Activated CD4-positive, alpha-beta memory T cell treated with anti-CD3 and anti-CD28 coated beads, Interleukin-2, amount 10 ng/mL, durations not matched to agents 7 days and 5 days (primary cell): ENCODE measurements around the gene CPA5. TPM values are rescaled to one million over a fixed set of nuclear protein-coding genes. Genes with fewer than 3 reads are reported as not detected.

Experiments
- CTCF ChIA-PET: fragments of 350-600 bp; sonication (Branson Sonifier 250); formaldehyde crosslinking; loops from one replicate; lab custom pipeline; 2021; ENCODE audit warnings: antibody characterized with exemption, inconsistent platforms; lab: Charles Lee
- POLR2A ChIA-PET: fragments of 350-600 bp; sonication (Branson Sonifier 250); formaldehyde crosslinking; loops from one replicate; lab custom pipeline; 2021; ENCODE audit warnings: antibody characterized with exemption; lab: Charles Lee
- DNase-seq: peaks from one replicate; pipeline ENCODE4 v3.0.0-alpha.2; 2020
- H3K27ac Mint-ChIP-seq: one replicate; pipeline ENCODE4 v1.8.0; 2021; ENCODE audit warnings: mild to moderate bottlenecking, mixed read lengths
- H3K27me3 Mint-ChIP-seq: one replicate; pipeline ENCODE4 v1.8.0; 2021; ENCODE audit warnings: mixed read lengths
- H3K36me3 Mint-ChIP-seq: one replicate; pipeline ENCODE4 v1.8.0; 2021; ENCODE audit warnings: low read depth, mixed read lengths
- H3K4me1 Mint-ChIP-seq: one replicate; pipeline ENCODE4 v1.8.0; 2021; ENCODE audit warnings: mixed read lengths
- H3K4me3 Mint-ChIP-seq: one replicate; pipeline ENCODE4 v1.8.0; 2021; ENCODE audit warnings: mild to moderate bottlenecking, mixed read lengths
- H3K9me3 Mint-ChIP-seq: one replicate; pipeline ENCODE4 v1.8.0; 2021; ENCODE audit warnings: mixed read lengths
- total RNA-seq, 2 experiments: library from RNA; stranded (reverse); gene quantifications; one replicate each; pipeline ENCODE4 v1.2.3, GENCODE V29; 2021

CPA5 gene
- total RNA-seq, 2 experiments from 2014 or later: not detected

DNA sequence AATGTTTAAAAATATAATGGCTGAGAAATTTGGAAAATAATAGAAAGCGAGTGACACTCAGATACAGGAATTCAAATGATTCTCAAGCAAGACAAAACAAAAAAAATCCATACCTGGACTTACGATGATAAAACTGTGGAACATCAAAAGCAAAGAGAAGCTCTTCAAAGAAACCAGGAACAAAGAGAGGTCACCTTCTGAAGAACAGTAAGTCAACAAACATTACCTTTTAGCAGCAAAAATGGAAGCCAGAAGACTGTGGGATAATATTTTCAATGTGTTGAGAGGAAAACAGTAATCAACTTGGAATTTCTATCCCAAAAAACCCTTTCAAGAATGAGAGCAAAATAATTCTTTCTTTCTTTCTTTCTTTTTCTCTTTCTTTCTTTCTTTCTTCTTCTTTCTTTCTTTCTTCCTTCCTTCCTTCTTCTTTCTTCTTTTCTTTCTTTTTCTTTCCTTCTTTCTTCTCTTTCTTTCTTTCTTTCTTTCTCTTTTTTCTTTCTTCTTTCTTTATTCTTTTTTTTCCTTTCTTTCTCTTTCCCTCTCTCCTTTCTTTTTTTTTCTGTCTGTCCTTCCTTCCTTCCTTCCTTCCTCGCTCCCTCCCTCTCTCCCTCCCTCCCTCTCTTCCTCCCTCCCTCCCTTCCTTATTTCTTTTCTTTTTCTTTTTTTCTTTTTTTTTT is 1.8 kb upstream of the CPA5 start:
- no peak overlapping the region for H3K4me3 Mint-ChIP-seq
- POLR2A ChIA-PET: no interaction called here

DNA sequence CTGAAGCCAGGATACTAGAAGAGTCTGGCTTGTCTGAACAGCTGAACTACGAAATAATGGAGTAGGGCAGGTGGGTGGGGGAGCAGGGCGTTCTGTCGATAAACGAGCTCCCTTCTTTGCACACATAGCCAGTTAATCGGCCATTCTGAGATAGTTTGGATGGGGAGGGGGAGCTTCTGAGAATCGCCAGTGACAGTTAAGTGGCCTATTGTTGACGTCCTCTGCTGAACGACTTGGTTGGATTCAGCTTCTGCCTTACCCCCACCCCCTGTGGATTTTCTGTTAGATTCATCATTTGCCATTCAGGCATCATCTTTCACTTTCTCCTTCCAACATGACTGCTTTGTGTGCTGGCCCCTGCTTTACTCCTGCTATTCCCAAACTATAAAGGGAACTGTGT is 520 bp downstream of the CPA5 start:
- Mint-ChIP-seq H3K9me3 (no peaks in the 10 kb centered on the region), H3K4me1 (peaks cover 4% of the 10 kb centered on the region), H3K36me3 (no peaks in the 10 kb centered on the region), H3K27me3 (peaks cover 1% of the 10 kb centered on the region), H3K4me3 (no peak overlapping the region), H3K27ac (no peak overlapping the region)
- DNase-seq: no peak
- CTCF ChIA-PET: interaction anchor here (1.0 kb wide), 1 partner anchor 413 kb away, joined by 3 read pairs; no protein-coding TSS in a partner anchor
- POLR2A ChIA-PET: no interaction called here

More for the DNA sequence above, 1.8 kb upstream of the CPA5 start:
- CTCF ChIA-PET: no interaction called here
- DNase-seq: no peak
- H3K27me3 Mint-ChIP-seq: peaks cover 1% of the 10 kb centered on the region
- H3K4me1 Mint-ChIP-seq: no peaks in the 10 kb centered on the region
- no peak overlapping the region for H3K27ac Mint-ChIP-seq
- H3K36me3 Mint-ChIP-seq: no peaks in the 10 kb centered on the region
- H3K9me3 Mint-ChIP-seq: no peaks in the 10 kb centered on the region

DNA sequence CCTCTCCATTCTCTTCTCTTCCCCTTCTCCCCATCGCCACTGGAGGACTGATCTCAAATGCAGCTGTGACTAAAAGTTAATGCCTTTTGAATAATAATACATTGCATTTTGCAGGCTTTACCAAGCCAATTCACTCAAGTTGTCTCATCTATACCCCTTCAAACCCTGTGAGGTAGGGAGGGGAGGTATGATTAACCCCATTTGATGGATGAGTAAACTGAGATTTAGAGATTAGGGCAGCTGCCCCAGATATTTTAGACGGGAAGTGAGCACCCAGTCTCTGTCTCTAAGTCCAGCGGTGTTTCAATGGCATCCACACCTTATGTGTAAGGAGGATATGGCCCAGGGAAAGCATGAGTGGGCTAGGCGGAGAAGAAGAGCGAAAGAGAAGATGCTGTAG is 1.1 kb downstream of the CPA5 start:
- CTCF ChIA-PET: no interaction called here
- Mint-ChIP-seq H3K9me3 (no peaks in the 10 kb centered on the region), H3K36me3 (no peaks in the 10 kb centered on the region), H3K4me3 (no peak overlapping the region), H3K4me1 (peaks cover 10% of the 10 kb centered on the region), H3K27ac (no peak overlapping the region), H3K27me3 (peaks cover 1% of the 10 kb centered on the region)
- no peak for DNase-seq
- POLR2A ChIA-PET: no interaction called here

DNA sequence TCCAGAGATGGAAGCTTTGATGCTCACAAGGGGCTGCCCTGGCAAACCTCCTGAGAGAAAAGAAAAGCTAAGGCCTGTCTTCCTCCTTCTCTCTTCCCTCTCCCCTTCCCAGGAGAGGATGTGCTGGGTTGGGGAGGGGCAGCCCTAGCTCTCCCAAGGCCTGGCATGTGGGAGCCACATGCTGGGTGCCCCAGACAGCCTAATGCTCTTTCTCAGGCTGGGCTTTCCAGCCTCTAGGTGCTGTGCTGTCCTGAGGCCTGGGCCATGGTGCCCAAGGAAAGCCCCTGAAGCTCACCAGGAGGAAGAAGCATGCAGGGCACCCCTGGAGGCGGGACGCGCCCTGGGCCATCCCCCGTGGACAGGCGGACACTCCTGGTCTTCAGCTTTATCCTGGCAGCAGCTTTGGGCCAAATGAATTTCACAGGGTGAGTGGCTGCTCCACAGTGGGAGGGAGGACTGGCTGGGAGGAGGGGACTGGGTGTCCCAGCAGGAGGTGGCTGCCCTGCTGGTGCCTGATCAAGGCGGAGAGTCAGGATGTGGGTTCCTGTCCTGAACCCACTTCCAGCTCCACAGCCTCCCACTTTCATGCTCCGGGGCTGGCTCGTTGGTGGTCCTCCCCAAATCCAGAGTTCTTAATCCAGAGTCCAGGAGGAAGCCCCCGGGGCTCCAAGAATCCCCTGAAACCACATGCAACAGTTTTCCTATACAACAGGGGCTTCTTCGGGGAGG is 1.7 kb downstream of the CPA5 start:
- POLR2A ChIA-PET: no interaction called here
- H3K27ac Mint-ChIP-seq: no peak overlapping the region

DNA sequence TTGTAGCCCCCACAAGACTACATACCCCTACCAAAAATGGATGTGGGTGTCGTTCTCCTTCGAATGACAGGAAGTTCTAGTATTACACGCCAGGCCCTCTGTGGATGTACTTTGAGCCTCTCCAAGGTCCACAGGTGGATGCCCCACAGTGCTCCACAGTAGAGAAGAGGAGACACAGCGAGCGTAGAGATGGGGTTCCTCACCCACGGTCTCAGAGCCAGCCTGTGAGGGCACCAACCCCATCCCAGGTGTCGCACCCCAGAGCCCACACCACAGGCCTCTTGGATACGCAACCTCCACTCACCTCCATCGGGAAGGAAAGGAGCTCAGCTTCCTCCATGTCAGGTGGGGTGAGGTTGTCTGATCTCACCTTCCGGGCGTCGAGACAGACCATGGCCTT is 2.3 kb downstream of the CPA5 start:
- H3K27ac Mint-ChIP-seq: no peak overlapping the region

More for the DNA sequence above, 1.7 kb downstream of the CPA5 start:
- no peaks in the 10 kb centered on the region for H3K9me3 Mint-ChIP-seq
- peaks cover 1% of the 10 kb centered on the region for H3K27me3 Mint-ChIP-seq
- DNase-seq: no peak
- peaks cover 16% of the 10 kb centered on the region for H3K4me1 Mint-ChIP-seq
- CTCF ChIA-PET: no interaction called here
- no peaks in the 10 kb centered on the region for H3K36me3 Mint-ChIP-seq
- H3K4me3 Mint-ChIP-seq: no peak overlapping the region

DNA sequence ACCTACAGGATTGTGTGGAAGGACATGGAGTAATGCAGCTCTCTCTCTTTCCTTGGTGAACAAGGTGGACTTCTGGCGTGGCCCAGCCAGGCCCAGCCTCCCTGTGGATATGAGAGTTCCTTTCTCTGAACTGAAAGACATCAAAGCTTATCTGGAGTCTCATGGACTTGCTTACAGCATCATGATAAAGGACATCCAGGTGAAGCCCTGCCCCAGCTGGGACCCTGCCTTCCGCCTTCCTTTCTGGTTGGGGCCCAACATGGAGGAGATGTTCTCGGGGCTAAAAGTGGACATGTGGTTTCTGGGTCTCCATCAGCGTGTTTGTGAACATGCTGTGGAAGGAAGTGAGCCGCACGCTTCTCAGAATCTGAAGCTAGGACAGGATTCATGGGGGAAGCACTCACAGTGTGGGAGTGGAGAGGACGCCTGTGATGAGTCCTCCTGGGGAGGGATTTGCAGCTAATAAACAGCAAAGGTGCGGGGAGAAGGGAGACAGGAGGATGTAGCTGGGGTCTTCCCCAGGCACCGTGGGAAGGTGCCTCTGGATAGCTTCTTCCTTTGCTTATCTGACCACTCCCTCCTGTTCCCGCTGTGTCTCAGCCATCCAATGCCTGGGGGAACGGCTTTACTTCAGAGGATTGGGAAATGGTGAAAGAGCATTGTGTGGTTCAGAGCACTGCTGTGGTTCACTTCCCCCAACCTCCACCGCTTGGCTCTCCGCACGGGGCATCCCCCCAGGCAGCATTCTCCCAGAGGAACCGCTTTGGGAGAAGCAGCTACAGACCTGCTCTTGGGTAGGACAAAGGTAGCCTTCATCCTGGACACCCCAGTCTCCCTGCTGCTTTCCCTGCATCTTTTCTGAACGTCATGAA is 5.5 kb downstream of the CPA5 start:
- peaks cover 20% of the 10 kb centered on the region for H3K4me1 Mint-ChIP-seq
- H3K27ac Mint-ChIP-seq: no peak overlapping the region
- CTCF ChIA-PET: no interaction called here
- no peak for DNase-seq
- H3K4me3 Mint-ChIP-seq: no peak overlapping the region
- POLR2A ChIA-PET: no interaction called here
- no peaks in the 10 kb centered on the region for H3K9me3 Mint-ChIP-seq
- H3K36me3 Mint-ChIP-seq: no peaks in the 10 kb centered on the region
- H3K27me3 Mint-ChIP-seq: peaks cover 8% of the 10 kb centered on the region

More for the DNA sequence above, 2.3 kb downstream of the CPA5 start:
- H3K27me3 Mint-ChIP-seq: peaks cover 1% of the 10 kb centered on the region
- ChIA-PET POLR2A (no interaction called here), CTCF (no interaction called here)
- DNase-seq: no peak
- no peaks in the 10 kb centered on the region for H3K9me3 Mint-ChIP-seq
- H3K36me3 Mint-ChIP-seq: no peaks in the 10 kb centered on the region
- no peak overlapping the region for H3K4me3 Mint-ChIP-seq
- H3K4me1 Mint-ChIP-seq: peaks cover 18% of the 10 kb centered on the region

DNA sequence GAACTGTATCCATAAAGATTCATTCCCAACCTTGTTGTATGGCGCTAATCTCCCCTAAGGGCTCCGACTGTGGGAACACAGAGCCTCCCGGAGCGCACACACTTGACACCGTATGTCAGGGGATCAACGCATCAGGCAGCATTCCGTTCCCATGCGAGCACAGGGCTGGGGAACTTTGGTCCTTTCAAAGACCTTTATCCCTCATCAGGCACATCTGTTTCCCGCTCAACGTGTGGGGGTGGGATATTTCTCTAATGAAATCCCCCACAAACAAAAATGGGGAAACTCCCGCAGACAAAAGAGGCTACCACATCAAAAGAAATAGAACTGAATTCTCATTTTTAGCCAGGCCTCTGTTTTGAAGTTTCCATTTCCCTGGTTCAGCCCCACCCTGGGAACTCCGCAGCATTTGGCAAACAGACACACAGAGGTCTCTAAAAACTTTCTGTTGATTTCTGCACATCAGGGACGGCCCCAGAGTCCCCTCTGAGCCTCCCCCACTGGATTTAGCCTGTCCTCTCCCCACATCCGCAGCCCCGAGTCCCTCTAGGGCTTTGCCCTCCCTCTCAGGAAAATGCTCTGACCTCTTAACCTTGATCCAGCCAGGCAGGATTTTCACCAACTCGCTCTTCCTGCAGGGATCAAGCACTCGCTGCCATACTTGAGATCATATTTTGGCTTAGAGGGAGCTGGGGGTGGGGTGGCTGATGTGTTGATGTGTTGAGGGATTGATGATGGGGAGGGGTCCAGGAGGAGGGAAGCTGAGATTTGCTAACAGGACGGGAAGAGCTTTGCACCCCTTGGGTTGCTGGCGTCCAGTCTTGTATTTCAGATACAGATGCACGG is 6.6 kb downstream of the CPA5 start:
- Mint-ChIP-seq H3K36me3 (no peaks in the 10 kb centered on the region), H3K4me1 (peaks cover 20% of the 10 kb centered on the region), H3K4me3 (no peak overlapping the region), H3K9me3 (no peaks in the 10 kb centered on the region), H3K27me3 (peaks cover 6% of the 10 kb centered on the region), H3K27ac (no peak overlapping the region)
- POLR2A ChIA-PET: no interaction called here
- no peak for DNase-seq
- CTCF ChIA-PET: no interaction called here

DNA sequence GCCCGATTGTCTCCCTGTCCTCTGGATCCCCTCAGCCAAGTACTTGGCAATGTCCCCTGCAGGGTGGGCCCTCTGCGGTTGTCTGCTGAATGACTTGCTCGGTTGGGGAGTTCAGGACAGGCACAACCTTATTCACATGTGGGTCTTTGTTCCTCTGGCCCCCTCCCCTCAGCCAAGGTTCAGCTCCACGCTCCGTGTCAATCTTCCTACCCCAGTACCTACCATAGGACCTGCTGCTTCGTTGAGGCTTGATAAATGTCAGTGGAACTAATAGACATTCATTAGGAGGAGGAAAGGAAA is 7.1 kb downstream of the CPA5 start:
- POLR2A ChIA-PET: no interaction called here
- Mint-ChIP-seq H3K4me3 (no peak overlapping the region), H3K36me3 (no peaks in the 10 kb centered on the region), H3K4me1 (peaks cover 20% of the 10 kb centered on the region), H3K27me3 (peaks cover 6% of the 10 kb centered on the region), H3K27ac (no peak overlapping the region), H3K9me3 (no peaks in the 10 kb centered on the region)
- DNase-seq: no peak
- CTCF ChIA-PET: no interaction called here

DNA sequence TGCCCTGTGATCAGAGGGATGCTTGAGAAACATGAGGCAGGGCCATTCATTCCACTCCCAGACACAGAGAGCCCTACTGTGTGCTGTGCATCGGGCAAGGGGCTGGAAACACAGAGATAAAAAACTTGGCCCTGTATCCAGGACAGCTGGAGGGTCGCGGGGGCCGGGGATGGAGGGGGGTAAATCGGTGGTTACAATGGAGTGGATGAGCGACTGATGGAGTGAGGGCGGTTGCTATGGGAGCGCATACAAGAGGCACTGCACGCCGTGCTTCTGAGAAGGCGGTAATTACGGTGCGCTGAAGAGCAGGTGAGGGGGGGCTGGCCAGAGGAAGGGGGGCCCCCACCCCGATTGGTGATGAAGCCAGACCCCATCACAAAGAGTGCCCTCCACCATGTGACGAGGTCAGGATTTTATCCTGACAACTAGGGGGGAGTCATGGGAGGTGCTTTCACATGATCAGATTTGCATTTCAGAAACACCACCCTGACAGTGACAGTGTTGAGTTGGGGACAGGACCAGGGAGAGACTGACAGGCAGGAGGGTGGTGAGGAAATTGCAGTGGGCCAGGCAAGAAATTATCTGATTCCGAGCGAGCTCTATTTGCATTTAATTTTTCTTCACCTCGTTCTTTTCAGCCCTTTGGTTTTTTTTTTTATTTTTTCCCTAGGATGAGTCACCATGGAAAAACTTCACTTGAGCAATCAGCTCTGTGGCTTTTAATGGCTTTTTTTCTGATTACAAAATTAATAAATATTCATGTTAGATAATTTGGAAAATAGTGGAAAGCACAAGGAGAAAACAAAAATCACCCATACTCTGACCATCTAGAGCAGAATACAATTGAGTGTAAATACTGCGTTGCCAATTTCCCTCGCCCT is 7.8 kb downstream of the CPA5 start:
- Mint-ChIP-seq H3K9me3 (no peaks in the 10 kb centered on the region), H3K27me3 (peaks cover 6% of the 10 kb centered on the region), H3K36me3 (no peaks in the 10 kb centered on the region), H3K27ac (no peak overlapping the region), H3K4me1 (peaks cover 20% of the 10 kb centered on the region), H3K4me3 (no peak overlapping the region)
- POLR2A ChIA-PET: no interaction called here
- CTCF ChIA-PET: no interaction called here
- no peak for DNase-seq

DNA sequence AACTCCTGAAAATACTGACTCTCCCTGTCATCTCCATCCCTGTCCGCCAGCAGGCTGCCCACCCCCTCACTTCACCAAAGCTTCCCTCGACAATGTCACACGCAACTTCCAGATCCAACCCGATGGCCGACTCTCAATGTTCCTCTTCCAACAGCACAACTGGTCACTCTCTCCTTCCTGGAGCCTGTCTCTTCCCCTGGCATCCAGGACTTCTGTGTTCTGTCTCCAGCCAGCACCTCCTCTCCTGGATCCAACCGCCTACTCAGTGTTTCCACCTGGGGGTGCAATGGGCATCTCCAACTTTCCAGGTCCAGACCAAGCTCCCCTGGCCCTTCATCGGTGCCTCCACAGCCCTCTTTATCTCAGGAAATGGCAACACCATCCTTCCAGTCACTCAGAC is 8.6 kb downstream of the CPA5 start:
- Mint-ChIP-seq H3K9me3 (no peaks in the 10 kb centered on the region), H3K27me3 (peaks cover 6% of the 10 kb centered on the region), H3K36me3 (no peaks in the 10 kb centered on the region), H3K27ac (no peak overlapping the region), H3K4me3 (no peak overlapping the region), H3K4me1 (peaks cover 20% of the 10 kb centered on the region)
- CTCF ChIA-PET: no interaction called here
- no peak for DNase-seq
- POLR2A ChIA-PET: no interaction called here

DNA sequence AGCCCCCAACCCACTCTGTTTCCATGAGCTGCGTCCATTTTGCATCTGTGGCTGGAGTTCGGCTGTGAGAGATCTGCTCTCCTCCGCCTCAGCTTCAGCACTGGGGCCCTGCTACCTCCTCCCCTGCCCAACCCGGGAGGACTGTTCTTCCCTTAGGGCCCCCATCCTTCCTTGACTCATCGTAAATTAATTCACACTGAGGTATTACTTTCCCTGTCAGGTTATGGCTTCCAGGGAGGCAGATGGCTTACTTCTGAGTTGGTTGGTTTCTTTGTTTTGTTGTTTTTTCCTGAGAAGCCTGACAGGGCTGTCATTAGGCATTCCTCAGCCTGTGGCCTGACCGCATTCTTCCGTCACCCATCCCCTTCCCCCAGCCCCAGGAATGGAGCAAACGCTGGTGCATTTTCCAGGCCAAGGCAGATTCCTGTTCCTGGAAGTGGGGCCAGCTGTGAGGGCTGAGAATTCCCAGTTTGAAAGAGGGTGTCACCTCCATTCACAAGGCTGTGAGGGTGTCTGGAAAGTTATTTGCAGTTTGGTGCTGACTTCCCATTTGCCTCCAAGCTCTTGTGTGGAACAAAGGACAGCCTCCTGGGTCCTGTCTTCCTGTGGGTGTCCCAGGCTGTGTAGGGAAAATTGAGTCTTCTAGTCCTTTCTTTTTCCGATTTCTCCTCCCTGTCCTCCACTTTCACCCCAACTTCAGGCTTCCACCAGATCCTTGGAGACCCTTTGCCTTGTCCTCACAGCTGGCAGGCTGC is 11.7 kb downstream of the CPA5 start:
- Mint-ChIP-seq H3K4me1 (peaks cover 5% of the 10 kb centered on the region), H3K4me3 (no peak overlapping the region), H3K36me3 (no peaks in the 10 kb centered on the region), H3K27ac (no peak overlapping the region), H3K27me3 (peaks cover 6% of the 10 kb centered on the region), H3K9me3 (peaks cover 12% of the 10 kb centered on the region)
- no peak for DNase-seq
- POLR2A ChIA-PET: no interaction called here
- CTCF ChIA-PET: no interaction called here
